ENCODE results near the gene PITX3.

DNA sequence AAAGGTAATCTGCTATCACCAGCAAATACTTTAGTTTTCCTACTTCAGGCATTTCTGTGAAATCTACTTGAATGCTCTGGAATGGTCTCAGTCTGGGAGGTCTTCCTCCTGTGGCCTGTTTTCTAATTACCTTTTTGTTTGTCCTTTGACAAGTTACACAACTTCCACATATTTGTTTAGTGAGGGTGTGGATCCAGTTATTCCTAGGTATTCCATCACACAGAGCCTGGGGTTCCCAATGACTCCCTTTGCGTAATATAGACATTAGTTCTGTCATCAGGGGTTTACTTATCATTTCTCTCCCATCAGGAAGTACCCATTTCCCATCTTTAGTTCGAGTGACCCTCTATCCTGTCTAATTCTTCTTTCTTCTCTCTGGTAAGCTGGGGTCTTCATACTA is 43.3 kb downstream of the PITX3 start:
- TF ChIP-seq, protein P1, sequence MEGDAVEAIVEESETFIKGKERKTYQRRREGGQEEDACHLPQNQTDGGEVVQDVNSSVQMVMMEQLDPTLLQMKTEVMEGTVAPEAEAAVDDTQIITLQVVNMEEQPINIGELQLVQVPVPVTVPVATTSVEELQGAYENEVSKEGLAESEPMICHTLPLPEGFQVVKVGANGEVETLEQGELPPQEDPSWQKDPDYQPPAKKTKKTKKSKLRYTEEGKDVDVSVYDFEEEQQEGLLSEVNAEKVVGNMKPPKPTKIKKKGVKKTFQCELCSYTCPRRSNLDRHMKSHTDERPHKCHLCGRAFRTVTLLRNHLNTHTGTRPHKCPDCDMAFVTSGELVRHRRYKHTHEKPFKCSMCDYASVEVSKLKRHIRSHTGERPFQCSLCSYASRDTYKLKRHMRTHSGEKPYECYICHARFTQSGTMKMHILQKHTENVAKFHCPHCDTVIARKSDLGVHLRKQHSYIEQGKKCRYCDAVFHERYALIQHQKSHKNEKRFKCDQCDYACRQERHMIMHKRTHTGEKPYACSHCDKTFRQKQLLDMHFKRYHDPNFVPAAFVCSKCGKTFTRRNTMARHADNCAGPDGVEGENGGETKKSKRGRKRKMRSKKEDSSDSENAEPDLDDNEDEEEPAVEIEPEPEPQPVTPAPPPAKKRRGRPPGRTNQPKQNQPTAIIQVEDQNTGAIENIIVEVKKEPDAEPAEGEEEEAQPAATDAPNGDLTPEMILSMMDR (conservative IDR thresholded peaks at IDR 0.05; ENCODE audit: low read depth in 2 of 2) = no peak
- no peak for TF ChIP-seq EZH2phosphoT487 (IDR thresholded peaks at IDR 0.05; ENCODE audit: unreplicated experiment)
